ENCODE measurements around the gene MAPK13.

DNA sequence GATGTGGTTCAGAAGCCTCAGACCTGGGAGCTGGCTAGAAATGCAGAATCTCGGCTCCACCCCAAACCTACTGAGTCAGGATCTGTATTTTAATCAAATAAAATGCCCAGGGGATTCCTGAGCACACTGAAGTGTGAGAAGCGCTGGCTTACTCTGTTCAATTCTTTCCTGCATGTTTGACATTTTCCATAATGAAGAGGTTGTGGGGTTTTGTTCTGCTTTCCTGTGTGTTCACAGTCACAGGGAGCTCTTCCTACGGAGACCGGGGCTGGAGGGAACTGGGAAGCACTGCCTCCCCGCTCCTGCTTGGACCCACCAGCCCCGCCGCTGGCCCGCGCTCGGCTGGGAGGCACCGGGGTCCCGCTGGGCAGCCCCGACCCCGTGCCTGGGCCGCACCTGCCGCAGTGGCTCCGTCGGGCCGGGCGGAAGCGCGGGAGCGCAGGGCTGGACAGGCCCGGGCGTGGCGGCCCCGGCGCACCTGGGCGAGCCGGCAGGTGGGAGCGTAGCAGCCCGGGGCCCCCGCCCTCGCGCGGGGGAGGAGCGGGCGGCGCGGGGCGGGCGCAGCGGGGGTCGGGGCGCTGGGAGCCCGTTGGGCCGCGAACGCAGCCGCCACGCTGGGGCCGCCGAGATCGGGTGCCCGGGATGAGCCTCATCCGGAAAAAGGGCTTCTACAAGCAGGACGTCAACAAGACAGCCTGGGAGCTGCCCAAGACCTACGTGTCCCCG, at the start of gene MAPK13:
- TF ChIP-seq, protein P1, sequence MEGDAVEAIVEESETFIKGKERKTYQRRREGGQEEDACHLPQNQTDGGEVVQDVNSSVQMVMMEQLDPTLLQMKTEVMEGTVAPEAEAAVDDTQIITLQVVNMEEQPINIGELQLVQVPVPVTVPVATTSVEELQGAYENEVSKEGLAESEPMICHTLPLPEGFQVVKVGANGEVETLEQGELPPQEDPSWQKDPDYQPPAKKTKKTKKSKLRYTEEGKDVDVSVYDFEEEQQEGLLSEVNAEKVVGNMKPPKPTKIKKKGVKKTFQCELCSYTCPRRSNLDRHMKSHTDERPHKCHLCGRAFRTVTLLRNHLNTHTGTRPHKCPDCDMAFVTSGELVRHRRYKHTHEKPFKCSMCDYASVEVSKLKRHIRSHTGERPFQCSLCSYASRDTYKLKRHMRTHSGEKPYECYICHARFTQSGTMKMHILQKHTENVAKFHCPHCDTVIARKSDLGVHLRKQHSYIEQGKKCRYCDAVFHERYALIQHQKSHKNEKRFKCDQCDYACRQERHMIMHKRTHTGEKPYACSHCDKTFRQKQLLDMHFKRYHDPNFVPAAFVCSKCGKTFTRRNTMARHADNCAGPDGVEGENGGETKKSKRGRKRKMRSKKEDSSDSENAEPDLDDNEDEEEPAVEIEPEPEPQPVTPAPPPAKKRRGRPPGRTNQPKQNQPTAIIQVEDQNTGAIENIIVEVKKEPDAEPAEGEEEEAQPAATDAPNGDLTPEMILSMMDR (IDR thresholded peaks at IDR 0.05) = no peak
- TF ChIP-seq POLR2A (IDR thresholded peaks at IDR 0.05) = no peak
